SK-N-SH treated with all-trans-retinoic acid at 6 μM for 48 hours (cell line): ENCODE results near the gene PHYHIPL.

Experiments
- ATAC-seq: fragments of 200-7000 bp; cut with Tn5 transposase; 3 replicates; pipeline ENCODE4 v1.9.1; 2020; ENCODE audit warnings: mild to moderate bottlenecking, moderate library complexity
- ARNTL ChIP-seq: fragments of 450-650 bp; formaldehyde crosslinking; IDR thresholded peaks from 2 replicates; pipeline ENCODE4 v1.5.0; 2020; ENCODE audit warnings: low read depth, mild to moderate bottlenecking, moderate library complexity, borderline replicate concordance
- BACH2 ChIP-seq: fragments of 250-450 bp; sonication (Bioruptor Pico); IDR thresholded peaks from 2 replicates; pipeline ENCODE4 v1.9.0; 2021; ENCODE audit warnings: mild to moderate bottlenecking, borderline replicate concordance
- ESRRG ChIP-seq: fragments of 250-450 bp; sonication (Bioruptor Pico); IDR thresholded peaks from 2 replicates; pipeline ENCODE4 v1.6.1; 2021; ENCODE audit warnings: mild to moderate bottlenecking
- ISL1 ChIP-seq: fragments of 250-450 bp; sonication (Bioruptor Pico); IDR thresholded peaks from 2 replicates; pipeline ENCODE4 v2.1.2; 2022; ENCODE audit warnings: mild to moderate bottlenecking, moderate library complexity
- RARB ChIP-seq: fragments of 250-450 bp; sonication (Bioruptor Pico); IDR thresholded peaks from 2 replicates; pipeline ENCODE4 v1.8.0; 2021; ENCODE audit warnings: mild to moderate bottlenecking, moderate library complexity
- SNAI2 ChIP-seq: fragments of 250-450 bp; sonication (Bioruptor Pico); IDR thresholded peaks from 2 replicates; pipeline ENCODE4 v1.5.0; 2020; ENCODE audit warnings: mild to moderate bottlenecking, moderate library complexity
- TCF4 ChIP-seq: fragments of 250-450 bp; sonication (Bioruptor Pico); IDR thresholded peaks from 2 replicates; pipeline ENCODE4 v1.8.0; 2021; ENCODE audit warnings: mild to moderate bottlenecking, moderate library complexity, borderline replicate concordance
- TOX ChIP-seq: fragments of 250-450 bp; sonication (Bioruptor Pico); IDR thresholded peaks from 2 replicates; pipeline ENCODE4 v1.8.0; 2021; ENCODE audit warnings: mild to moderate bottlenecking, moderate library complexity, borderline replicate concordance
- ZFP3 ChIP-seq: fragments of 250-450 bp; sonication (Bioruptor Pico); IDR thresholded peaks from 2 replicates; pipeline ENCODE4 v1.5.0; 2020; ENCODE audit warnings: mild to moderate bottlenecking, moderate library complexity
- ZFP30 ChIP-seq: fragments of 450-650 bp; formaldehyde crosslinking; IDR thresholded peaks from 2 replicates; pipeline ENCODE4 v1.5.0; 2022; ENCODE audit warnings: mild to moderate bottlenecking, moderate library complexity
- ZNF565 ChIP-seq: fragments of 450-650 bp; formaldehyde crosslinking; conservative IDR thresholded peaks from 2 replicates; pipeline ENCODE4 v1.5.0; 2020; ENCODE audit warnings: low read depth, mild to moderate bottlenecking, moderate library complexity
- ZNF70 ChIP-seq: fragments of 450-650 bp; formaldehyde crosslinking; IDR thresholded peaks from 2 replicates; pipeline ENCODE4 v1.5.0; 2020; ENCODE audit warnings: mild to moderate bottlenecking, moderate library complexity
- ZNF8 ChIP-seq: fragments of 450-650 bp; formaldehyde crosslinking; IDR thresholded peaks from 2 replicates; pipeline ENCODE4 v1.5.0; 2020; ENCODE audit warnings: mild to moderate bottlenecking, moderate library complexity
- TF ChIP-seq, protein P1 (sequence below): fragments of 250-450 bp; sonication (Bioruptor Pico); IDR thresholded peaks from 2 replicates; pipeline ENCODE4 v1.5.0; 2020; ENCODE audit warnings: mild to moderate bottlenecking, moderate library complexity
- TF ChIP-seq, protein P2 (sequence below): fragments of 250-450 bp; sonication (Bioruptor Pico); IDR thresholded peaks from 2 replicates; pipeline ENCODE4 v1.8.0; 2020; ENCODE audit warnings: mild to moderate bottlenecking, moderate library complexity, borderline replicate concordance
- TF ChIP-seq, protein P3 (sequence below): fragments of 250-450 bp; sonication (Bioruptor Pico); IDR thresholded peaks from 2 replicates; pipeline ENCODE4 v1.8.0; 2021; ENCODE audit warnings: low read depth, mild to moderate bottlenecking, moderate library complexity, borderline replicate concordance
- TF ChIP-seq, protein P4 (sequence below): fragments of 250-450 bp; sonication (Bioruptor Pico); IDR thresholded peaks from 2 replicates; pipeline ENCODE4 v1.5.1; 2020; ENCODE audit warnings: low read depth, mild to moderate bottlenecking, moderate library complexity

PHYHIPL gene

DNA sequence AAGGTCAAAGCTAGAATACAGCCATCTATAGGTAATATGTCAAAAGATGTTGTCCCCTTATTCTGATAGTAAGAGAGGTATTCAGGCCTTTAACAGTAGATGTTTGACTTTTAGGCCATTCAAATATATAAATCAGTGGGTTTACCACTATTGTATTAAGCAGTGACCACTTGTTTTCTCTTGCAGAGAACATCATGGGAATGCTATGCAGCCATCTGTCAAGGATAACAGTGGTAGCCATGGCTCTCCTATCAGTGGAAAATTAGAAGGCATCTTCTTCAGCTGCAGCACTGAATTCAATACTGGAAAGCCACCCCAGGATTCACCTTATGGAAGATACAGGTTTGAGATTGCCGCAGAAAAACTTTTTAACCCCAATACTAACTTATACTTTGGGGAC lies 68.4 kb downstream of the PHYHIPL start:
- no peak for ATAC-seq

DNA sequence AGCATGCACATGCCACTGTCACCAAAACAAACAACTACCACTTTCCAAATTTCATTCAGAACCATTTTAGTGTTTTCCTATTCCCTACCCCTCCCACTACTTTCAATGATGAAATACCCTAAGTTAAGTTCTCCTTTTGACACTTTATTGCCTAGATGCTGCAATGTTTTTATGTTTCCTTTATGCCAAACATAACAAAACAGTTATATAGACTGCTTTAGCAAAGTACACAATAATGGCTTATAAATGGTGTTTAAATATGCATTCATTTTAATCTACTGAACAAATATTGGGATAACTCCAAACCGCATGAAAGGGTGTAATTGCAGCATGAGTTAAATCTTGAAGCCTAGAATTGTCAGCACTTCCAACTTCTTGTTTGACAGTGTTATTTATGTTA lies 69.2 kb downstream of the PHYHIPL start:
- ATAC-seq, result no peak
- TF ChIP-seq ZFP30 (CRISPR knock-in tag), result no peak
- TF ChIP-seq TCF4 (CRISPR knock-in tag), result no peak
- TF ChIP-seq, protein P1, sequence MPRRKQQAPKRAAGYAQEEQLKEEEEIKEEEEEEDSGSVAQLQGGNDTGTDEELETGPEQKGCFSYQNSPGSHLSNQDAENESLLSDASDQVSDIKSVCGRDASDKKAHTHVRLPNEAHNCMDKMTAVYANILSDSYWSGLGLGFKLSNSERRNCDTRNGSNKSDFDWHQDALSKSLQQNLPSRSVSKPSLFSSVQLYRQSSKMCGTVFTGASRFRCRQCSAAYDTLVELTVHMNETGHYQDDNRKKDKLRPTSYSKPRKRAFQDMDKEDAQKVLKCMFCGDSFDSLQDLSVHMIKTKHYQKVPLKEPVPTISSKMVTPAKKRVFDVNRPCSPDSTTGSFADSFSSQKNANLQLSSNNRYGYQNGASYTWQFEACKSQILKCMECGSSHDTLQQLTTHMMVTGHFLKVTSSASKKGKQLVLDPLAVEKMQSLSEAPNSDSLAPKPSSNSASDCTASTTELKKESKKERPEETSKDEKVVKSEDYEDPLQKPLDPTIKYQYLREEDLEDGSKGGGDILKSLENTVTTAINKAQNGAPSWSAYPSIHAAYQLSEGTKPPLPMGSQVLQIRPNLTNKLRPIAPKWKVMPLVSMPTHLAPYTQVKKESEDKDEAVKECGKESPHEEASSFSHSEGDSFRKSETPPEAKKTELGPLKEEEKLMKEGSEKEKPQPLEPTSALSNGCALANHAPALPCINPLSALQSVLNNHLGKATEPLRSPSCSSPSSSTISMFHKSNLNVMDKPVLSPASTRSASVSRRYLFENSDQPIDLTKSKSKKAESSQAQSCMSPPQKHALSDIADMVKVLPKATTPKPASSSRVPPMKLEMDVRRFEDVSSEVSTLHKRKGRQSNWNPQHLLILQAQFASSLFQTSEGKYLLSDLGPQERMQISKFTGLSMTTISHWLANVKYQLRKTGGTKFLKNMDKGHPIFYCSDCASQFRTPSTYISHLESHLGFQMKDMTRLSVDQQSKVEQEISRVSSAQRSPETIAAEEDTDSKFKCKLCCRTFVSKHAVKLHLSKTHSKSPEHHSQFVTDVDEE, result no peak
- TF ChIP-seq, protein P2, sequence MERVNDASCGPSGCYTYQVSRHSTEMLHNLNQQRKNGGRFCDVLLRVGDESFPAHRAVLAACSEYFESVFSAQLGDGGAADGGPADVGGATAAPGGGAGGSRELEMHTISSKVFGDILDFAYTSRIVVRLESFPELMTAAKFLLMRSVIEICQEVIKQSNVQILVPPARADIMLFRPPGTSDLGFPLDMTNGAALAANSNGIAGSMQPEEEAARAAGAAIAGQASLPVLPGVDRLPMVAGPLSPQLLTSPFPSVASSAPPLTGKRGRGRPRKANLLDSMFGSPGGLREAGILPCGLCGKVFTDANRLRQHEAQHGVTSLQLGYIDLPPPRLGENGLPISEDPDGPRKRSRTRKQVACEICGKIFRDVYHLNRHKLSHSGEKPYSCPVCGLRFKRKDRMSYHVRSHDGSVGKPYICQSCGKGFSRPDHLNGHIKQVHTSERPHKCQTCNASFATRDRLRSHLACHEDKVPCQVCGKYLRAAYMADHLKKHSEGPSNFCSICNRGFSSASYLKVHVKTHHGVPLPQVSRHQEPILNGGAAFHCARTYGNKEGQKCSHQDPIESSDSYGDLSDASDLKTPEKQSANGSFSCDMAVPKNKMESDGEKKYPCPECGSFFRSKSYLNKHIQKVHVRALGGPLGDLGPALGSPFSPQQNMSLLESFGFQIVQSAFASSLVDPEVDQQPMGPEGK, result no peak
- TF ChIP-seq SNAI2, result no peak
- TF ChIP-seq, protein P3, sequence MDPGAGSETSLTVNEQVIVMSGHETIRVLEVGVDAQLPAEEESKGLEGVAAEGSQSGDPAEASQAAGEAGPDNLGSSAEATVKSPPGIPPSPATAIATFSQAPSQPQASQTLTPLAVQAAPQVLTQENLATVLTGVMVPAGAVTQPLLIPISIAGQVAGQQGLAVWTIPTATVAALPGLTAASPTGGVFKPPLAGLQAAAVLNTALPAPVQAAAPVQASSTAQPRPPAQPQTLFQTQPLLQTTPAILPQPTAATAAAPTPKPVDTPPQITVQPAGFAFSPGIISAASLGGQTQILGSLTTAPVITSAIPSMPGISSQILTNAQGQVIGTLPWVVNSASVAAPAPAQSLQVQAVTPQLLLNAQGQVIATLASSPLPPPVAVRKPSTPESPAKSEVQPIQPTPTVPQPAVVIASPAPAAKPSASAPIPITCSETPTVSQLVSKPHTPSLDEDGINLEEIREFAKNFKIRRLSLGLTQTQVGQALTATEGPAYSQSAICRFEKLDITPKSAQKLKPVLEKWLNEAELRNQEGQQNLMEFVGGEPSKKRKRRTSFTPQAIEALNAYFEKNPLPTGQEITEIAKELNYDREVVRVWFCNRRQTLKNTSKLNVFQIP (CRISPR knock-in tag), result no peak
- TF ChIP-seq ESRRG (CRISPR knock-in tag), result no peak

More for the DNA sequence above, 68.4 kb downstream of the PHYHIPL start:
- TF ChIP-seq ZFP30 (CRISPR knock-in tag) (no peak), TOX (CRISPR knock-in tag) (no peak), ZNF70 (CRISPR knock-in tag) (no peak), ISL1 (CRISPR knock-in tag) (no peak), ARNTL (CRISPR knock-in tag) (no peak), TCF4 (CRISPR knock-in tag) (no peak), ZNF565 (CRISPR knock-in tag) (no peak), BACH2 (CRISPR knock-in tag) (no peak), ZNF8 (no peak), ZFP3 (CRISPR knock-in tag) (no peak)
- TF ChIP-seq, protein P4, sequence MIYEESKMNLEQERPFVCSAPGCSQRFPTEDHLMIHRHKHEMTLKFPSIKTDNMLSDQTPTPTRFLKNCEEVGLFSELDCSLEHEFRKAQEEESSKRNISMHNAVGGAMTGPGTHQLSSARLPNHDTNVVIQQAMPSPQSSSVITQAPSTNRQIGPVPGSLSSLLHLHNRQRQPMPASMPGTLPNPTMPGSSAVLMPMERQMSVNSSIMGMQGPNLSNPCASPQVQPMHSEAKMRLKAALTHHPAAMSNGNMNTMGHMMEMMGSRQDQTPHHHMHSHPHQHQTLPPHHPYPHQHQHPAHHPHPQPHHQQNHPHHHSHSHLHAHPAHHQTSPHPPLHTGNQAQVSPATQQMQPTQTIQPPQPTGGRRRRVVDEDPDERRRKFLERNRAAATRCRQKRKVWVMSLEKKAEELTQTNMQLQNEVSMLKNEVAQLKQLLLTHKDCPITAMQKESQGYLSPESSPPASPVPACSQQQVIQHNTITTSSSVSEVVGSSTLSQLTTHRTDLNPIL (CRISPR knock-in tag), result no peak
- TF ChIP-seq, protein P1, result no peak
- TF ChIP-seq, all 23 proteins: peak for 0

DNA sequence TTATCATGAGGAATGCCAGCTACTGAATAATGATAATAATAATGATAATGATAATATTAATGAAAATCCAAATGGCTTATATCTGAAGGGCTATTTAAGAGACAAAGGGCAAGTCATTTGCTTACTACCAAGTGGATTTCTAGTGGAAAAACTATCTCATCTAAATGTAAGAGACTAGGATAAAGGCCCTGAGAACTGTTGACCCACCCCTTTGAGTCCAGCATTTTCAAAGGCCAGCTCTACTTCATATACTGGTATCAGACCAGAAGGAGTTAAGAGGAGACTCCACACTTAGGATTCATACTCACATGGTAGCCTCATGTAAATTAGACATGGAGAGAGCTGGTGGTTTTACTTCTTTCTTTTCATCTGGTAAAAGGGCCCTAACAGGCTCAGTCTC lies 76.0 kb downstream of the PHYHIPL start:
- no peak for ATAC-seq
- no peak for TF ChIP-seq TOX (CRISPR knock-in tag)
- TF ChIP-seq, protein P2, result no peak
- no peak for TF ChIP-seq RARB
- TF ChIP-seq, protein P4 (CRISPR knock-in tag), result no peak
